ENCODE results near the gene ETNK2. TPM values are rescaled to one million over a fixed set of nuclear protein-coding genes. Genes with fewer than 3 reads are reported as not detected.

The ETNK2 gene
- total and polyA plus RNA-seq, 4 donors: 24.5 to 119 (median 78.8) TPM

DNA sequence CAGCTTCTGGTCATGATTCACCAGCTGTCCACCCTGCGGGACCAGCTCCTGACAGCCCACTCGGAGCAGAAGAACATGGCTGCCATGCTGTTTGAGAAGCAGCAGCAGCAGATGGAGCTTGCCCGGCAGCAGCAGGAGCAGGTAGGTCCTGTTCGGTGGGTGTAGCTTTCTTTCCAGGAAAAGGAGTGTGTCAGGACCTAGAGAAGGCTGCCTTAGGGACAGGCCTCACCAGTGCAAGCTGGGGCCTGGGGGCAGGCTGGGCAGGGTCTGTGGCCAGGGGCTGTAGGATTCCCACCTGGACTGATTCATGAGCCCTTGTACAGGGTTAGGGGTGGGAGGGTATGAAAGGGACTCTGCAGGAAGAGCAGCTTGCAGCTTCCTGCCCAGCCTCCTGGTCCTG, 35.3 kb downstream of the ETNK2 start:
- TF ChIP-seq, protein P1, sequence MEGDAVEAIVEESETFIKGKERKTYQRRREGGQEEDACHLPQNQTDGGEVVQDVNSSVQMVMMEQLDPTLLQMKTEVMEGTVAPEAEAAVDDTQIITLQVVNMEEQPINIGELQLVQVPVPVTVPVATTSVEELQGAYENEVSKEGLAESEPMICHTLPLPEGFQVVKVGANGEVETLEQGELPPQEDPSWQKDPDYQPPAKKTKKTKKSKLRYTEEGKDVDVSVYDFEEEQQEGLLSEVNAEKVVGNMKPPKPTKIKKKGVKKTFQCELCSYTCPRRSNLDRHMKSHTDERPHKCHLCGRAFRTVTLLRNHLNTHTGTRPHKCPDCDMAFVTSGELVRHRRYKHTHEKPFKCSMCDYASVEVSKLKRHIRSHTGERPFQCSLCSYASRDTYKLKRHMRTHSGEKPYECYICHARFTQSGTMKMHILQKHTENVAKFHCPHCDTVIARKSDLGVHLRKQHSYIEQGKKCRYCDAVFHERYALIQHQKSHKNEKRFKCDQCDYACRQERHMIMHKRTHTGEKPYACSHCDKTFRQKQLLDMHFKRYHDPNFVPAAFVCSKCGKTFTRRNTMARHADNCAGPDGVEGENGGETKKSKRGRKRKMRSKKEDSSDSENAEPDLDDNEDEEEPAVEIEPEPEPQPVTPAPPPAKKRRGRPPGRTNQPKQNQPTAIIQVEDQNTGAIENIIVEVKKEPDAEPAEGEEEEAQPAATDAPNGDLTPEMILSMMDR (IDR thresholded peaks at IDR 0.05; ENCODE audit: low read depth, low read length, missing input control): no peak
- TF ChIP-seq FOXA1 (IDR thresholded peaks at IDR 0.05) (no peak), TAF1 (conservative IDR thresholded peaks at IDR 0.05) (no peak), HNF4A (conservative IDR thresholded peaks at IDR 0.05) (no peak), YY1 (IDR thresholded peaks at IDR 0.05) (no peak), FOXA2 (IDR thresholded peaks at IDR 0.05) (no peak)
- H3K4me1 ChIP-seq (ENCODE audit: control insufficient read depth in 4 of 4, insufficient read depth in 4 of 4, low read length in 3 of 4): no peaks in the 10 kb centered on the region
- H3K36me3 ChIP-seq (ENCODE audit: control insufficient read depth in 4 of 4, insufficient read depth in 3 of 4, low read depth in 1 of 4, low read length in 3 of 4): peaks cover 4 to 39% (median 11%) of the 10 kb centered on the region in 4 donors
- H3K9ac ChIP-seq (ENCODE audit: low read depth in 1 of 2, low read length in 2 of 2): no peak overlapping the region
- H3K4me3 ChIP-seq (ENCODE audit: low read depth in 1 of 3, low read length in 3 of 3): no peak overlapping the region
- no peaks in the 10 kb centered on the region for H3K9me3 ChIP-seq (ENCODE audit: control insufficient read depth in 4 of 4, low read length in 3 of 4)
- no peaks in the 10 kb centered on the region for H3K27me3 ChIP-seq (ENCODE audit: control insufficient read depth in 4 of 4, insufficient read depth in 4 of 4, low read length in 3 of 4)
- DNase-seq (ENCODE audit: low spot score): no peak
- no peak overlapping the region for H3K27ac ChIP-seq (ENCODE audit: low read depth in 1 of 2, low read length in 2 of 2)
- WGBS: 82% methylated on average over 4 of the region's 4 CpGs

DNA sequence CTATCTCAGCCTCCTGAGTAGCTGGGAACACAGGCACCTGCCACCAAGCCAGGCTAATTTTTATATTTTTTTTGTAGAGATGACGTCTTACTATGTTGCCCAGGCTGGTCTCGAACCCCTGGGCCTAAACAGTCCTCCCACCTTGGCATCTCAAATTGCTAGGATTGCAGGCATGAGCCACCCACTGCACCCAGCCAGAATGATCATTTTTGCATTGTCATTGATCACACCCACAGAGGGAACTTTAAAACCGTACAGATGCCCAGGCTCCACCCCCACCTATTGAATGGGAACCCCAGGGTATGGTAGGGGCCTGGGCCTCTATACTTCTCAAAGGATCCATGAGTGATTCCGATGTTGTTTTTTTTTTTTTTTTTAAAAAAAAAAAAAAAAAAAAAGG, 36.7 kb downstream of the ETNK2 start:
- Histone ChIP-seq H3K4me3 (ENCODE audit: low read depth in 1 of 3, low read length in 3 of 3) (no peak overlapping the region), H3K36me3 (ENCODE audit: control insufficient read depth in 4 of 4, insufficient read depth in 3 of 4, low read depth in 1 of 4, low read length in 3 of 4) (peaks cover 3 to 33% (median 9%) of the 10 kb centered on the region in 4 donors), H3K4me1 (ENCODE audit: control insufficient read depth in 4 of 4, insufficient read depth in 4 of 4, low read length in 3 of 4) (no peaks in the 10 kb centered on the region), H3K27ac (ENCODE audit: low read depth in 1 of 2, low read length in 2 of 2) (no peak overlapping the region), H3K9me3 (ENCODE audit: control insufficient read depth in 4 of 4, low read length in 3 of 4) (no peaks in the 10 kb centered on the region), H3K27me3 (ENCODE audit: control insufficient read depth in 4 of 4, insufficient read depth in 4 of 4, low read length in 3 of 4) (no peaks in the 10 kb centered on the region), H3K9ac (ENCODE audit: low read depth in 1 of 2, low read length in 2 of 2) (no peak overlapping the region)
- no peak for DNase-seq (ENCODE audit: low spot score)
- no peak for TF ChIP-seq JUND (IDR thresholded peaks at IDR 0.05)
- no peak for TF ChIP-seq GABPA (IDR thresholded peaks at IDR 0.05 in 1 of 2, conservative IDR thresholded peaks at IDR 0.05 in 1 of 2)
- TF ChIP-seq FOXA1 (IDR thresholded peaks at IDR 0.05): no peak
- TF ChIP-seq, protein P1 (IDR thresholded peaks at IDR 0.05; ENCODE audit: low read depth, low read length, missing input control): no peak
- TF ChIP-seq, protein P2, sequence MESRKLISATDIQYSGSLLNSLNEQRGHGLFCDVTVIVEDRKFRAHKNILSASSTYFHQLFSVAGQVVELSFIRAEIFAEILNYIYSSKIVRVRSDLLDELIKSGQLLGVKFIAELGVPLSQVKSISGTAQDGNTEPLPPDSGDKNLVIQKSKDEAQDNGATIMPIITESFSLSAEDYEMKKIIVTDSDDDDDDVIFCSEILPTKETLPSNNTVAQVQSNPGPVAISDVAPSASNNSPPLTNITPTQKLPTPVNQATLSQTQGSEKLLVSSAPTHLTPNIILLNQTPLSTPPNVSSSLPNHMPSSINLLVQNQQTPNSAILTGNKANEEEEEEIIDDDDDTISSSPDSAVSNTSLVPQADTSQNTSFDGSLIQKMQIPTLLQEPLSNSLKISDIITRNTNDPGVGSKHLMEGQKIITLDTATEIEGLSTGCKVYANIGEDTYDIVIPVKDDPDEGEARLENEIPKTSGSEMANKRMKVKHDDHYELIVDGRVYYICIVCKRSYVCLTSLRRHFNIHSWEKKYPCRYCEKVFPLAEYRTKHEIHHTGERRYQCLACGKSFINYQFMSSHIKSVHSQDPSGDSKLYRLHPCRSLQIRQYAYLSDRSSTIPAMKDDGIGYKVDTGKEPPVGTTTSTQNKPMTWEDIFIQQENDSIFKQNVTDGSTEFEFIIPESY (IDR thresholded peaks at IDR 0.05): no peak
- TF ChIP-seq, protein P3, sequence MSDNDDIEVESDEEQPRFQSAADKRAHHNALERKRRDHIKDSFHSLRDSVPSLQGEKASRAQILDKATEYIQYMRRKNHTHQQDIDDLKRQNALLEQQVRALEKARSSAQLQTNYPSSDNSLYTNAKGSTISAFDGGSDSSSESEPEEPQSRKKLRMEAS (IDR thresholded peaks at IDR 0.05): no peak
- no peak for TF ChIP-seq RXRA (IDR thresholded peaks at IDR 0.05)
- no peak for TF ChIP-seq EGR1 (IDR thresholded peaks at IDR 0.05; ENCODE audit: low read depth in 2 of 2)
- TF ChIP-seq, protein P4, sequence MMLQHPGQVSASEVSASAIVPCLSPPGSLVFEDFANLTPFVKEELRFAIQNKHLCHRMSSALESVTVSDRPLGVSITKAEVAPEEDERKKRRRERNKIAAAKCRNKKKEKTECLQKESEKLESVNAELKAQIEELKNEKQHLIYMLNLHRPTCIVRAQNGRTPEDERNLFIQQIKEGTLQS (IDR thresholded peaks at IDR 0.05): no peak
- no peak for TF ChIP-seq HNF4G (IDR thresholded peaks at IDR 0.05)
- no peak for TF ChIP-seq FOXA2 (IDR thresholded peaks at IDR 0.05)
- TF ChIP-seq YY1 (IDR thresholded peaks at IDR 0.05): no peak
- TF ChIP-seq RAD21 (IDR thresholded peaks at IDR 0.05): no peak
- TF ChIP-seq HNF4A (conservative IDR thresholded peaks at IDR 0.05): no peak
- TF ChIP-seq NR2F2 (IDR thresholded peaks at IDR 0.05): no peak
- WGBS: 86% methylated on average over 4 of the region's 4 CpGs
